ENCODE data around the gene CMSS1. TPM values are rescaled to one million over a fixed set of nuclear protein-coding genes. Genes with fewer than 3 reads are reported as not detected.

Gene CMSS1
- total RNA-seq, 1 experiment from 2014 or later: 98.6 TPM

DNA sequence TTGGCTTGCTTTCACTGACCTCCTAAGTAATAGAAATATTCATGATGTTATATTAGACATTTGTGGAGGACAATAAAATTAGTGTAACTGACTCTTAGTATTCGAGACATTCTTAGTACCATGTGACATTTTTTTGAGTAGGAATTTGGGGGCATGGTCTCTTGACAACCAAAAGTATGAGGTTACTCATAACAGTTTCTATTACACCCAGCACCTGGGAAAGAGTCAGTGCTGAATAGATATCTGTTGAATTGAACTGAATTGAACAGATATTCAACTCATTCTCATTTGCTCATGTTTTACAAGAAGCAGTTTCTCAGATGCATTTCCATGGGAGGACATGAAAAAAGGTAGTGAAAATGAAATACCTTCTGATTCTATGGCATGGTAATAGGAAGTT, 84.4 kb downstream of the CMSS1 start:
- BruUV-seq (replicated peaks): no TSS peak
- H3K27me3 ChIP-seq (replicated peaks; ENCODE audit: insufficient read depth, low read depth, low read length, poor library complexity): no peaks in the 10 kb centered on the region
- intact Hi-C loops (cut with micrococcal nuclease; ENCODE audit: unreplicated experiment): no loop called here
- no peaks in the 10 kb centered on the region for H3K9me3 ChIP-seq (ENCODE audit: low read depth, low read length, poor library complexity, severe bottlenecking)
- ChIA-PET CTCF (no interaction called here), POLR2A (ENCODE audit: low non-redundant PET) (no interaction called here)
- no peak overlapping the region for H3K27ac ChIP-seq (ENCODE audit: low read depth, low read length, poor library complexity, severe bottlenecking)
- peaks cover 28% of the 10 kb centered on the region for H3K4me1 ChIP-seq (ENCODE audit: insufficient read depth, low read length, poor library complexity, severe bottlenecking)
- DNase-seq (ENCODE audit: low spot score): no peak
- no peaks in the 10 kb centered on the region for H3K36me3 ChIP-seq (ENCODE audit: insufficient read depth, low read length, poor library complexity, severe bottlenecking)
- H3K4me3 ChIP-seq (ENCODE audit: low read depth, low read length, poor library complexity, severe bottlenecking): no peak overlapping the region
- no peak for TF ChIP-seq EZH2 (IDR thresholded peaks at IDR 0.05; ENCODE audit: borderline replicate concordance, low read depth, low read length, poor library complexity, severe bottlenecking)
- TF ChIP-seq, protein P1, sequence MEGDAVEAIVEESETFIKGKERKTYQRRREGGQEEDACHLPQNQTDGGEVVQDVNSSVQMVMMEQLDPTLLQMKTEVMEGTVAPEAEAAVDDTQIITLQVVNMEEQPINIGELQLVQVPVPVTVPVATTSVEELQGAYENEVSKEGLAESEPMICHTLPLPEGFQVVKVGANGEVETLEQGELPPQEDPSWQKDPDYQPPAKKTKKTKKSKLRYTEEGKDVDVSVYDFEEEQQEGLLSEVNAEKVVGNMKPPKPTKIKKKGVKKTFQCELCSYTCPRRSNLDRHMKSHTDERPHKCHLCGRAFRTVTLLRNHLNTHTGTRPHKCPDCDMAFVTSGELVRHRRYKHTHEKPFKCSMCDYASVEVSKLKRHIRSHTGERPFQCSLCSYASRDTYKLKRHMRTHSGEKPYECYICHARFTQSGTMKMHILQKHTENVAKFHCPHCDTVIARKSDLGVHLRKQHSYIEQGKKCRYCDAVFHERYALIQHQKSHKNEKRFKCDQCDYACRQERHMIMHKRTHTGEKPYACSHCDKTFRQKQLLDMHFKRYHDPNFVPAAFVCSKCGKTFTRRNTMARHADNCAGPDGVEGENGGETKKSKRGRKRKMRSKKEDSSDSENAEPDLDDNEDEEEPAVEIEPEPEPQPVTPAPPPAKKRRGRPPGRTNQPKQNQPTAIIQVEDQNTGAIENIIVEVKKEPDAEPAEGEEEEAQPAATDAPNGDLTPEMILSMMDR (conservative IDR thresholded peaks at IDR 0.05; ENCODE audit: low read depth, low read length): no peak

DNA sequence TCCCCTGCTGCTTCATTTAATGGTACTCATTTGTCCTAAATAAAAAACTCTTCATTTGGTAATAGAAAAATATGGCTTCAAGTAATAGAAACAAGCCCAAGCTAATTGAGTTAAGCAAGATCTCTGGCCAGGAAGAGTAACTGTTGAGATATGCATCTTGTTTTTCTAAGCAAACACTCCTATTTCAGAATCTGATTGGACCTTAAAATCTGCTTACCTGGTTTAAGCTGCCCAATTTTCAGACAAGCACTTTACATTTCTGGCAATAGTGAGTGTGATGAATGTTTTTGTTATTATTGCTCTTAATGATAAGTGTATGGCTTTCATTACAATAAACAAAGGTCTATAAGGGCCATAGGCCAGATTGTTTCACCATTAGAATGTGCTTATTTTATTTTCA, 86.2 kb downstream of the CMSS1 start:
- H3K4me3 ChIP-seq (ENCODE audit: low read depth, low read length, poor library complexity, severe bottlenecking): no peak overlapping the region
- BruUV-seq (replicated peaks): no TSS peak
- DNase-seq (ENCODE audit: low spot score): no peak
- intact Hi-C loops (cut with micrococcal nuclease; ENCODE audit: unreplicated experiment): no loop called here
- TF ChIP-seq, protein P1 (conservative IDR thresholded peaks at IDR 0.05; ENCODE audit: low read depth, low read length): no peak
- no peak for TF ChIP-seq EZH2 (IDR thresholded peaks at IDR 0.05; ENCODE audit: borderline replicate concordance, low read depth, low read length, poor library complexity, severe bottlenecking)
- no peaks in the 10 kb centered on the region for H3K36me3 ChIP-seq (ENCODE audit: insufficient read depth, low read length, poor library complexity, severe bottlenecking)
- peaks cover 30% of the 10 kb centered on the region for H3K4me1 ChIP-seq (ENCODE audit: insufficient read depth, low read length, poor library complexity, severe bottlenecking)
- no peaks in the 10 kb centered on the region for H3K9me3 ChIP-seq (ENCODE audit: low read depth, low read length, poor library complexity, severe bottlenecking)
- CTCF ChIA-PET: no interaction called here
- no peaks in the 10 kb centered on the region for H3K27me3 ChIP-seq (replicated peaks; ENCODE audit: insufficient read depth, low read depth, low read length, poor library complexity)
- no peak overlapping the region for H3K27ac ChIP-seq (ENCODE audit: low read depth, low read length, poor library complexity, severe bottlenecking)
- POLR2A ChIA-PET (ENCODE audit: low non-redundant PET): no interaction called here

DNA sequence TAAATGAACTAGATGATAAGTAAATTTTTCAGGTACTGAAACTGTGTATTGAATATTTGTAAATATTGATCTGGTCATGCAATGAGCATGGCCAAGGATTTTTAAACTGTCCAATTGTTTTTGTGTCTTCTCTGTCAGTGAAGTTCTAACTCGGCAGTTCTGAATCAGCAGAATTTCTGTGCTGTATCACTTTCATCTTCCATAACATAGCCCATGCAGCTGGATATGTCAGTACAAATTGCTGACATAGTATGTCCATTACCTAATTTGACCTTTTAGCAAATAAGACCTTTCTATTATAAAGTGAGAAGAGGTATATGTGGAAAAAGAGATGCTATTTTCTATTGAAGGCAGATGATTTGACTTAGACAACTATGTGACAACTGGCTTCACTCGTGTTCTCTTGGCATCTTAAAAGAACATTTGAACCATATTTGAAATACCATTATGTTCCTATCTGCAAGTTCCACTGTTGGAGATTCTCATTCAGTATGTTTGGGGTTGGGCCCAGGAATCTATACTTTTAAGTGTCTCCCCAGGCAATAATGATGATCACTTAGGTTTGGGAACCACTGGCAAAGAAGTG, 90.4 kb downstream of the CMSS1 start:
- H3K27ac ChIP-seq (ENCODE audit: low read depth, low read length, poor library complexity, severe bottlenecking): no peak overlapping the region
- CTCF ChIA-PET: no interaction called here
- peaks cover 33% of the 10 kb centered on the region for H3K4me1 ChIP-seq (ENCODE audit: insufficient read depth, low read length, poor library complexity, severe bottlenecking)
- TF ChIP-seq EZH2 (IDR thresholded peaks at IDR 0.05; ENCODE audit: borderline replicate concordance, low read depth, low read length, poor library complexity, severe bottlenecking): no peak
- TF ChIP-seq, protein P1 (conservative IDR thresholded peaks at IDR 0.05; ENCODE audit: low read depth, low read length): no peak
- DNase-seq (ENCODE audit: low spot score): no peak
- no TSS peak for BruUV-seq (replicated peaks)
- H3K36me3 ChIP-seq (ENCODE audit: insufficient read depth, low read length, poor library complexity, severe bottlenecking): no peaks in the 10 kb centered on the region
- intact Hi-C loops (cut with micrococcal nuclease; ENCODE audit: unreplicated experiment): no loop called here
- POLR2A ChIA-PET (ENCODE audit: low non-redundant PET): no interaction called here
- no peak overlapping the region for H3K4me3 ChIP-seq (ENCODE audit: low read depth, low read length, poor library complexity, severe bottlenecking)
- H3K27me3 ChIP-seq (replicated peaks; ENCODE audit: insufficient read depth, low read depth, low read length, poor library complexity): no peaks in the 10 kb centered on the region
- no peaks in the 10 kb centered on the region for H3K9me3 ChIP-seq (ENCODE audit: low read depth, low read length, poor library complexity, severe bottlenecking)

Data from A673 (cell line).